PC-3 (cell line): ENCODE results near the gene MORN3. TPM values are rescaled to one million over a fixed set of nuclear protein-coding genes. Genes with fewer than 3 reads are reported as not detected.

ENCODE experiments used
- ATAC-seq: fragments of 200-7000 bp; cut with Tn5 transposase; 2 replicates; pipeline ENCODE4 v1.9.1; 2020; ENCODE audit warnings: mild to moderate bottlenecking, moderate library complexity
- BruUV-seq: library from RNA; stranded (reverse); fragments of 400-500 nt; replicated peaks from 2 replicates; lab custom pipeline; 2021; lab: Mats Ljungman, UMichigan
- CTCF ChIA-PET: fragments of 300-600 bp; sonication (Branson Sonifier 250); formaldehyde crosslinking; loops from one replicate; lab custom pipeline; 2022; ENCODE audit warnings: antibody characterized with exemption; lab: Charles Lee
- POLR2A ChIA-PET: fragments of 300-600 bp; sonication (Branson Sonifier 250); formaldehyde crosslinking; loops from one replicate; lab custom pipeline; 2022; ENCODE audit warnings: antibody characterized with exemption; ENCODE audit not compliant: unreplicated experiment; lab: Charles Lee
- DNase-seq: peaks from one replicate; pipeline ENCODE4 v3.0.0-alpha.2; 2015
- H2AFZ ChIP-seq: fragments of 300-600 bp; sonication (generic); 2 replicates; pipeline ENCODE4 v1.6.0; 2016; ENCODE audit warnings: antibody characterized with exemption, low read length
- H3F3A ChIP-seq: fragments of 300-600 bp; sonication (generic); one replicate; pipeline ENCODE4 v1.6.0; 2017; ENCODE audit warnings: antibody characterized with exemption, low read length, control low read depth, mild to moderate bottlenecking; ENCODE audit not compliant: unreplicated experiment
- H3K27ac ChIP-seq: fragments of 300-600 bp; sonication (generic); 2 replicates; pipeline ENCODE4 v1.5.1; 2016; ENCODE audit warnings: mild to moderate bottlenecking, low read length
- H3K27me3 ChIP-seq: fragments of 300-600 bp; sonication (generic); 2 replicates; pipeline ENCODE4 v1.6.1; 2016; ENCODE audit warnings: low read length, mixed read lengths
- H3K36me3 ChIP-seq: fragments of 300-600 bp; sonication (generic); 2 replicates; pipeline ENCODE4 v1.6.1; 2016; ENCODE audit warnings: low read depth, mixed run types, low read length, mixed read lengths
- H3K4me1 ChIP-seq: fragments of 300-600 bp; sonication (generic); 2 replicates; pipeline ENCODE4 v1.5.1; 2016; ENCODE audit warnings: low read length; ENCODE audit not compliant: insufficient read depth
- H3K4me2 ChIP-seq: fragments of 300-600 bp; sonication (generic); 2 replicates; pipeline ENCODE4 v1.6.0; 2016; ENCODE audit warnings: low read length
- H3K4me3 ChIP-seq: fragments of 300-600 bp; sonication (generic); 2 replicates; pipeline ENCODE4 v1.5.1; 2016; ENCODE audit warnings: mild to moderate bottlenecking, low read length, mixed read lengths
- H3K79me2 ChIP-seq: fragments of 300-600 bp; sonication (generic); 2 replicates; pipeline ENCODE4 v1.6.1; 2017; ENCODE audit warnings: low read length, mixed read lengths
- H3K9ac ChIP-seq: fragments of 300-600 bp; sonication (generic); 2 replicates; pipeline ENCODE4 v1.6.0; 2016; ENCODE audit warnings: mild to moderate bottlenecking, low read length
- H3K9me2 ChIP-seq: fragments of 300-600 bp; sonication (generic); replicated peaks from 2 replicates; pipeline ENCODE4 v1.6.1; 2016; ENCODE audit warnings: mixed run types, low read length, mixed read lengths
- H3K9me3 ChIP-seq: fragments of 300-600 bp; sonication (generic); 2 replicates; pipeline ENCODE4 v1.6.1; 2016; ENCODE audit warnings: low read length, mixed read lengths
- H4K20me1 ChIP-seq: fragments of 300-600 bp; sonication (generic); 2 replicates; pipeline ENCODE4 v1.6.1; 2016; ENCODE audit warnings: low read length, mixed read lengths
- EZH2 ChIP-seq: fragments of 300-600 bp; sonication (generic); IDR thresholded peaks from one replicate; pipeline ENCODE4 v1.6.1; 2017; ENCODE audit warnings: antibody characterized with exemption, mild to moderate bottlenecking, low read length; ENCODE audit not compliant: unreplicated experiment
- EZH2phosphoT487 ChIP-seq: fragments of 300-600 bp; sonication (generic); IDR thresholded peaks from 2 replicates; pipeline ENCODE4 v1.6.1; 2018; ENCODE audit warnings: mild to moderate bottlenecking, antibody characterized with exemption, low read length, borderline replicate concordance
- intact Hi-C: fragments of 100-400 bp; cut with micrococcal nuclease; formaldehyde crosslinking; loops from 2 replicates; pipeline ENCODE4 v1.9.0; 2023
- total RNA-seq: library from RNA; depleted of rRNA; stranded (reverse); fragments of >200 nt; gene quantifications from 2 replicates; pipeline ENCODE4 v1.2.3, GENCODE V29; 2014
- TF ChIP-seq, protein P1 (sequence below): fragments of 300-600 bp; sonication (generic); conservative IDR thresholded peaks from 2 replicates; pipeline ENCODE4 v1.5.1; 2017; ENCODE audit warnings: antibody characterized with exemption, low read depth, mild to moderate bottlenecking, low read length

Gene MORN3
- total RNA-seq, 1 experiment from 2014 or later, result 1.7 TPM

DNA sequence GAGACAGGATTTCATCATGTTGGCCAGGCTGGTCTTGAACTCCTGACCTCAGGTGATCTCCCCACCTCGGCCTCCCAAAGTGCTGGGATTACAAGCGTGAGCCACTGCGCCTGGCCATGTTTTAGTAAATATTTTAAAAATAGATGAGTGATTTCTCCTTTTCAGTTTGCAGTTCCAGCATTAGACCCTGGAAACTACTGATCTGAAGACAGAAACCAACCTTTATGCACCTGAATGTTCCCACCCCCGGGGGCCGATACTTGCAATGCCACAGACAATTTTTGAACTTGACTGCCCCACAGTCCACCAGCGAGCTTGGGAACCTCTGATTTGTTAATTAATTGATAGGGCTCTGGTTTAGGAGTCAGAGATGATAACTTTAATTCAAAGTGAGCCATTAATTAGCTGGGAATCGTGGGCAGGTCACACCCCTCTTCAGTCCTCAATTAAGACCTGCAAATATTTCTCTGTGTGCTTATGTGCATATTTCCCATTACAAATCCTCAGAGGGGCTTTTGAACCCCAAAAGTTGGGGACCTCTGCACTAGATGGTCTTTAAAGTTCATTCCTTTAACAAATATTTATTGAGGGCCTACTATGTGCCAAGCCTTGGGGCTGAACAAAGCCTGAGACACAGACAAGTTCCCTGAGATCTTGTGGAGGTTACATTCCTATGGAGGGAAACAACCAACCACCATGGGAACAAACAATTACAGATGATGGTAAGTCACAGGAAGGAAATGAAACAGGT is 39.0 kb upstream of the MORN3 start:
- Histone ChIP-seq H3K4me3 (no peak overlapping the region), H3K27ac (no peak overlapping the region), H3K36me3 (no peaks in the 10 kb centered on the region), H3K79me2 (peaks cover 8% of the 10 kb centered on the region), H4K20me1 (no peaks in the 10 kb centered on the region), H3K4me1 (peaks cover 14% of the 10 kb centered on the region; the same call in 1 of the 2 replicates), H3K4me2 (no peak overlapping the region), H3K9me3 (no peaks in the 10 kb centered on the region), H3F3A (no peaks in the 10 kb centered on the region), H3K9ac (no peak overlapping the region), H3K9me2 (no peaks in the 10 kb centered on the region), H3K27me3 (no peaks in the 10 kb centered on the region), H2AFZ (no peak overlapping the region)
- intact Hi-C loops, result no loop called here
- no peak for TF ChIP-seq EZH2
- TF ChIP-seq, protein P1, sequence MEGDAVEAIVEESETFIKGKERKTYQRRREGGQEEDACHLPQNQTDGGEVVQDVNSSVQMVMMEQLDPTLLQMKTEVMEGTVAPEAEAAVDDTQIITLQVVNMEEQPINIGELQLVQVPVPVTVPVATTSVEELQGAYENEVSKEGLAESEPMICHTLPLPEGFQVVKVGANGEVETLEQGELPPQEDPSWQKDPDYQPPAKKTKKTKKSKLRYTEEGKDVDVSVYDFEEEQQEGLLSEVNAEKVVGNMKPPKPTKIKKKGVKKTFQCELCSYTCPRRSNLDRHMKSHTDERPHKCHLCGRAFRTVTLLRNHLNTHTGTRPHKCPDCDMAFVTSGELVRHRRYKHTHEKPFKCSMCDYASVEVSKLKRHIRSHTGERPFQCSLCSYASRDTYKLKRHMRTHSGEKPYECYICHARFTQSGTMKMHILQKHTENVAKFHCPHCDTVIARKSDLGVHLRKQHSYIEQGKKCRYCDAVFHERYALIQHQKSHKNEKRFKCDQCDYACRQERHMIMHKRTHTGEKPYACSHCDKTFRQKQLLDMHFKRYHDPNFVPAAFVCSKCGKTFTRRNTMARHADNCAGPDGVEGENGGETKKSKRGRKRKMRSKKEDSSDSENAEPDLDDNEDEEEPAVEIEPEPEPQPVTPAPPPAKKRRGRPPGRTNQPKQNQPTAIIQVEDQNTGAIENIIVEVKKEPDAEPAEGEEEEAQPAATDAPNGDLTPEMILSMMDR, result no peak
- no peak for TF ChIP-seq EZH2phosphoT487
- no TSS peak for BruUV-seq
- no peak for ATAC-seq
- ChIA-PET CTCF (no interaction called here), POLR2A (no interaction called here)
- no peak for DNase-seq

DNA sequence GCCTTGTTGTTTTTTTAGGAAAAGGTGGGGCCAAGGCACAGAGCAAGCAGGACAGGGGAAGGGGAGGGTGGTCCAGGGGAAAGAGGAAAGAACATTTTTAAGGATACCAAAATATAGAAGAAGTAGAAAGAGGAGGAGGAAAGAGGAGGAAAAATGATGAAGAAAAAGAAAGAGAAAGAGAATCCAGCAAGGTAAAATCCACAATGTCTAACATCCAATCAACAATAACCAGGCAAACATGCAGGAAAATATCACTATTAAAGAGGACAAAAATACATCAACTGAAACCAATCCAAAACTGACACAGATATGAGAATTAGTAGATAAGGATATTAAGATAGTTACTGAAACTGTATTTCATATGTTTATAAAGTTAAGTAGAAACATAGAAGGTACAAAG is 36.1 kb upstream of the MORN3 start:
- intact Hi-C loops, result no loop called here
- Histone ChIP-seq H3K9me2 (no peaks in the 10 kb centered on the region), H3K27ac (no peak overlapping the region), H2AFZ (no peak overlapping the region), H3K27me3 (no peaks in the 10 kb centered on the region), H3K4me1 (0 out of 2 replicates have a peak, but pooled peaks cover 5% of the 10 kb centered on the region), H3K36me3 (no peaks in the 10 kb centered on the region), H4K20me1 (no peaks in the 10 kb centered on the region), H3K9me3 (no peaks in the 10 kb centered on the region), H3K79me2 (no peaks in the 10 kb centered on the region), H3K4me2 (no peak overlapping the region), H3K9ac (no peak overlapping the region), H3K4me3 (no peak overlapping the region), H3F3A (no peaks in the 10 kb centered on the region)
- no peak for ATAC-seq
- TF ChIP-seq, protein P1, result no peak
- TF ChIP-seq EZH2 (no peak), EZH2phosphoT487 (no peak)
- ChIA-PET POLR2A (no interaction called here), CTCF (no interaction called here)
- BruUV-seq, result no TSS peak
- no peak for DNase-seq

DNA sequence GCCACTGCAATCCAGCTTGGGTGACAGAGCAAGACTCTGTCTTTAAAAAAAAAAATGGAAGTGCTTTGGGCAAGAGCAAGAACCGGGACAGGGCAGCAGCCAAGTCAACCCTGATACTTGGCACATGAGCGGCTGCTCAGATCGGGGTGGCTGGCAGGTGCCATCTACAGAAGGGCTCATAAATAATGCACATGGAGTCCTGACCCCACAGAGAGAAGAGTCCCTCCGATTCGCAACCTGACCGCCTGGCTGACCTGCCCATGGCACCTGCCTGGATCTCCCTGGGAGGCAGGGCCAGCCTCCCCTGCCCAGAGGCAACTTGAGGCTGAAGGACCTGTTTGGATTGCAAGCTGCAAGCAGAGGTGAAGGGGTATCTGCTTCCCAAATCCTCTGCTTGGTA is 33.5 kb upstream of the MORN3 start:
- no peaks in the 10 kb centered on the region for H4K20me1 ChIP-seq
- no peak overlapping the region for H3K4me2 ChIP-seq
- no peaks in the 10 kb centered on the region for H3K9me3 ChIP-seq
- BruUV-seq, result no TSS peak
- H3K36me3 ChIP-seq, result no peaks in the 10 kb centered on the region
- H3K9ac ChIP-seq, result no peak overlapping the region
- no peaks in the 10 kb centered on the region for H3K9me2 ChIP-seq
- no peak for DNase-seq
- no peak overlapping the region for H3K27ac ChIP-seq
- no peak for ATAC-seq
- H2AFZ ChIP-seq, result no peak overlapping the region
- ChIA-PET POLR2A (no interaction called here), CTCF (no interaction called here)
- no peaks in the 10 kb centered on the region for H3K79me2 ChIP-seq
- H3K4me1 ChIP-seq, result no peaks in the 10 kb centered on the region
- TF ChIP-seq, protein P1, result no peak
- TF ChIP-seq EZH2 (no peak), EZH2phosphoT487 (no peak)
- no peaks in the 10 kb centered on the region for H3F3A ChIP-seq
- intact Hi-C loops, result no loop called here
- H3K27me3 ChIP-seq, result no peaks in the 10 kb centered on the region
- H3K4me3 ChIP-seq, result no peak overlapping the region
